Epithelial cell of proximal tubule (primary cell): ENCODE data around the gene NCKAP1. TPM values are rescaled to one million over a fixed set of nuclear protein-coding genes. Genes with fewer than 3 reads are reported as not detected.
A peak's percentile ranks its signal among the peaks of the same experiment; 100 is the strongest.

Experiments
- DNase-seq: peaks from one replicate; pipeline ENCODE4 v3.0.0-alpha.2; 2011; ENCODE audit warnings: low read depth
- H3K4me3 ChIP-seq: 2 replicates; pipeline ENCODE4 v1.5.1; 2011; ENCODE audit warnings: low read depth, mild to moderate bottlenecking, low read length
- CTCF ChIP-seq: conservative IDR thresholded peaks from 2 replicates; pipeline ENCODE4 v1.5.1; 2012; ENCODE audit warnings: low read depth, mild to moderate bottlenecking, low read length
- total RNA-seq: library from RNA; depleted of rRNA; stranded (reverse); fragments of >200 nt; gene quantifications from 2 replicates; pipeline ENCODE4 v1.2.3, GENCODE V29; 2015

Gene NCKAP1
- total RNA-seq, 1 donor from 2014 or later, result 79.5 TPM

DNA sequence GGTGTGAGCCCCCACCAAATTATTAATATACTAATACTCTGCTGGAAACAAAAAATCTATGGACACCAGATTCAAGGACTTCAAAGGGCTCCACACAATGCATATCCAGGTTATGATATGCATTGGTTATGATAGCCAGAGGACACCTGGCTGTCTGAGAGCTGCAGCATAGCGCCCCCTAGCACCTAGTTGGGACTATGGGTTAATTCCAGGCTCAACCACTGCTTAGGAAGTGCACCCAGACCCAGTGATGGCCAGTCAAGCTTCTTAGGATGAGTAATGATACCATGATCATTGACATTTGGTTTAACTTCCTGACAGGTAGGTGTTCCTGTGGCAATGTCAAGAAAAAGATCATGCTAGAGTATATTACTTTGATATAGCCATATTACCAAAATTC is 168.0 kb downstream of the NCKAP1 start:
- peak; percentile 46 for TF ChIP-seq CTCF
- no peak overlapping the region for H3K4me3 ChIP-seq
- DNase-seq, result no peak

DNA sequence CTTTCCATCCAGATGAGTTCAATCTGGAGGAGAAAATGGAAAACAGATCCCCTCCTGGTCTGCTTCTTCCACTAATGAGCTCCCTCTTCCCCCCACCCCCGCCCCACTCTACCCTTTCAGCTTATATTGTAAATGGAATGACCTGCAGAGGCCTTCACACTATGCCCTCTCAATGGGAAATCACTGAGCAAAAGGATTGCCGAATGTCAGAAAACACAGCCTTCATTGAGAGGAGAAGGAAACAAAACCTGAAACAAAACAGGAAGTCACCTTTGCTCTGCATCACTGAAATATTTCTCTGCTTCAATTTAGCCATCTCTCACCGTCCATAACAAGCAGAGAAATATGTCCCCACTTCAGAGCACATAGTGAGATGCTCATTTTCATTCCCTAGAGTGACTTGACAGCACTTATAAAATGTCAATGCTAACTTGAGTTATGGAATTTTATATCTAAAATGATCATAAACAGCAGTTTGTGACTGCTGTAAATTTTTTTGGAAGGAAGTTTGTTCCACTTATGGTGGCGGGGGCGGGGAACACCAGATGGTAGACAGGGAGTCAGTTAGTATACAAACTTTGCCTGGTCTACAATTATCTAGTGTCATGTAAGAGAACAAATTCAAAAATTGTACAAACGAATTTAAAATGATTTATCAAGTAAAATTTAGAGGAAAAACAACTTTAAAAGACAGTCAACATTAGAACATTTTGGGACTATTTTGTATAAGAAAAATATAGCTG is 170.0 kb downstream of the NCKAP1 start:
- DNase-seq, result no peak

DNA sequence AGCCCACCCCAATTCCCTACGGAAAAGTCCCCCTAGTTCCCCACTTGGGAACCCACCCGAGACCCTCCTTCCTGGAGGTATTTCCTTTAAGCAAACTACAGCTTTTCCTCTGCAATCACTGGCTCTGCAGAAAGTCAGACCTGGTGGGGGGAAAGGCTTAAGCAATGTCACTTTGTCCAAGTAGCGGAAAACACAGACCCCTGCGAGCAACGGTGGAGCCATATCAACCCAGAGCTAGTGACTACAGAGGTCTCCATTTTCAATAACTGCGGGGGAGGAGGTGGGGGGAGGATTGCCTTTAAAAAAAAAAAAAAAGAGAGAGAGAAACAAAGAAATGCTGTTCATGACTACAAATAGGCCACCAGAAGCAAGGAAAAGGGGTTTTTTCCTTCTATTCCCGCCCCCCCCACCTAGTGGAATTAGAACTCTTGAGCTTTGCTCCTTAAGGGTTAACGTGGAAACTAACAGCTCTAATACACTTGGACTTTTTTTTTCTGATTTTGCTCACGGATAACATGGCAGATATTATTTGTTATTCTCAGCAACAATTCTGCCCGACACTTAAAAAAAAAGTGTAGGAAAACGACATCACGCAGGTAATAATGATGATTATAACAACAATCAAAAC is 170.7 kb downstream of the NCKAP1 start:
- TF ChIP-seq CTCF, result no peak
- peak overlapping the region; percentile 41 for H3K4me3 ChIP-seq
- DNase-seq, result no peak

More for the DNA sequence above, 170.0 kb downstream of the NCKAP1 start:
- no peak for TF ChIP-seq CTCF
- H3K4me3 ChIP-seq, result no peak overlapping the region

DNA sequence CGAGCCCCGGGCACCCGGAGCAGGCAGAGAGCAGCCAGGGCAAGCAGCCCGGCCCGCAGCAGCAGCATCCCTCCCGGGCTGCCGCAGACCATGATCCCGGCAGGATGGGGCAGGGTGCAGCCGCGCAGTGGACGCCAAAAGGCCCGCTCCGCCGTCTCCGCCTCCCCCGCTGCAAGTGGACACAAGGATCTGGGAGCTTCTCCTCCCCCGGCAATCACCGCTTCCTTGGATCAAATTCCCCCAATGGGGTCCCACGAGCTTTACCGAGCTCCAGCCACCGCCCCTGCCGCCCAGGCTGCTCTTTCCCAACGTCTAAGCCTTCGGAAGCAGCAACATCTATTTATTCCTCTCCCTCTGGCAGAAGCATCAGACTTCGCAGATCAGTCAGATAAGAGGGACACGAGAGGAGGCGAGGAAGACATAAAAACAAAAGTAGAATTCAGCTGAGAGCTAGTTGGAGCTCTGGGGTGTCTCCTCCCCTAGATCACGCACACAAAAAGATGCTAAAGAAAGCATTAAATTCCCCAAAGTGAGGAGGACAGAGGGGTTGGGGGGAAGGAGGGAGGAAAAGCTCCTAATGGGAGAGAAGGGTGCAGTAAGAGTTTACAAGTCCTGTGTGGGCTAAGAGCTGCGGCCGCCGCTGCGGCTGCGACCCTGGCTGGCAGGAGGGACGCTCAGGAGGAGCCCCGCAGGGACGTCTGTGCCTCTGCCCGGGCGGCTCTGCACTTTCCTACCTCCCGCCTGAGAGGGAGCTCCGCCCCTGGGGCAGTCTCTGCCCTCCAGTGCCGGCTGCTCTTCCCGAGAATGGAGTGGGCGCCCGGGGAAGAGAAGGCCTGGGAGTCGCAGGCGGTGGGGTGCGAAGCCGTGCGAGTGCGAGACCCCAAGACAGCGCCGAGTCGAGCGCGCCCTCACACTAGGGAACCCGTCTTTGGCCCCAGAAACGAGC is 171.5 kb downstream of the NCKAP1 start, which contains the start of gene FRZB:
Gene FRZB (minus strand): TSS at position 177 of the 946 bp plus-strand sequence. CDS start 85 bp downstream, at position 92.
- TF ChIP-seq CTCF, result no peak
- DNase-seq, result no peak
- H3K4me3 ChIP-seq, result peak within 1 kb of the TSS; percentile 41

- TF ChIP-seq CTCF, result no peak
- peak overlapping the region; percentile 41 for H3K4me3 ChIP-seq
- DNase-seq, result no peak
Observed at GRCh38 chr2:182866095-182866460, 172.2 kb downstream of the NCKAP1 start.

DNA sequence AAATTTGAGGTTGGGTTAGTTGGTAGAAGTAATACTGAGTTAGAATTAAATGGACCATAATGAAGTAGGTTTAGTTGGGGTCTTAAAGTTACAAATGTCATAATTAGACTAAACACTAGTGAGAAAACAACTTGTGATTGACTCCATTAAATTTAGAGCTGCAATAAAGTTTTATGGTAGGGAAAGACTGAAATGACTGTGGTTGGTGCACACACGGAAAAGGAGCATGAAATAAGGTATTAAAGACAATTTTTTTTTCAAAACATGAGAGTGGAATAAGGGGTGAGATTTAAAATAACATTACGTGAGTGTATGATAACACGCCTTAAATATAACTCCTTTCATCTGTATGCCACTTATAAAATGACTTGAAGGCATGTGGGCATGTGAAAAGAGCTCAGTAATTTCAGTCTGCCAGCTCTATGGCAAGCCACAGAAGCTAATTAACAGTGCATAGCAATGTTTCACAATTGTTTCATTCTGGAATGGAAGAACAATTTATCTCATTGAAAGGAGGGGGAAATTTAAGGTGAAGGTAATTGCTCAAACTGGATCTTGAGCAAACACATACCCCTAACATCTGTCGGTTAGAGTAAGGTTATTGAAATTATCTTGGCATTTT is 173.2 kb downstream of the NCKAP1 start:
- TF ChIP-seq CTCF, result no peak
- H3K4me3 ChIP-seq, result no peak overlapping the region
- no peak for DNase-seq
